Measurements from ENCODE around the gene DEFB131B.
A peak's percentile ranks its signal among the peaks of the same experiment; 100 is the strongest.
"Not testable (repeated sequence)": the region's sequence is repeated elsewhere in the genome, so short reads cannot be mapped to it uniquely, and the experiment has no call there.

DEFB131B gene

DNA sequence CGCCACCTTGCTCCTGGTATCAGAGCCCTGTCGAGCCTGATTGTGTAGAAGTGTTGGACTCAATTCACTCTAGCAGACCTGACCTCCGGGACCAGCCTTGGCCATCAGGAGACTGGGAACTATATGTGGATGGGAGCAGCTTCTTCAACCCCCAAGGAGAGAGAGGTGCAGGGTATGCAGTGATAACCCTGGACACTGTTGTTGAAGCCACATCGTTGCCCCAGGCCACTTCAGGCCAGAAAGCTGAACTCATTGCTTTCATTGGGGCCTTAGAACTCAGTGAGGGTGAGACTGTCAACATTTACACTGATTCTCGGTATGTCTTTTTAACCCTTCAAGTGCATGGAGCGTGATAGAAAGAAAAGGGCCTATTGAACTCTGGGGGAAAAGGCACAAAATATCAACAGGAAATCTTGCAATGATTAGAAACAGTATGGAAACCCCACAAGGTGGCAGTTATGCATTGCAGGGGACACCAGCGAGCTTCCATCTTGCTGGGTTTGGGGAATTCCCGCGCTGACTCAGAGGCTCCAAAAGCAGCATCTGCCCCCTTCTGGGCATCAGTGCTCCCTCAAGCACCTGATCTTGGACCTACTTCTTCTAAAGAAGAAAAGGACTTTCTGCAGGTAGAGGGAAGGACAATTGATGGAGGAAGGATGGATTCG is 33.2 kb downstream of the DEFB131B start:
- DNase-seq (ENCODE audit: low spot score) = not testable (repeated sequence)

DNA sequence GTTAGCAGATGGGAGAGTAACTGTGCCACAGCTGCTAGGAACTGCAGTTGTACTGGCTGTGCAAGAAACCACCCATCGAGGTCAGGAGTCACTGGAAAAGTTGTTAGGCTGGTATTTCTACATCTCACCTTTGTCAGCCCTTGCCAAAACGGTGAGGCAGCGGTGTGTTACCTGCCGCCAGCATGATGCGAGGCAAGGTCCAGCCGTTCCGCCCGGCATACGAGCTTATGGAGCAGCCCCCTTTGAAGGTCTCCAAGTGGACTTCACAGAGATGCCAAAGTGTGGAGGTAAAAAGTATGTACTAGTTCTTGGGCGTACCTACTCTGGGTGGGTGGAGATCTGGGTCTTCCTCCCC is 33.7 kb downstream of the DEFB131B start:
- not testable (repeated sequence) for DNase-seq (ENCODE audit: low spot score)

DNA sequence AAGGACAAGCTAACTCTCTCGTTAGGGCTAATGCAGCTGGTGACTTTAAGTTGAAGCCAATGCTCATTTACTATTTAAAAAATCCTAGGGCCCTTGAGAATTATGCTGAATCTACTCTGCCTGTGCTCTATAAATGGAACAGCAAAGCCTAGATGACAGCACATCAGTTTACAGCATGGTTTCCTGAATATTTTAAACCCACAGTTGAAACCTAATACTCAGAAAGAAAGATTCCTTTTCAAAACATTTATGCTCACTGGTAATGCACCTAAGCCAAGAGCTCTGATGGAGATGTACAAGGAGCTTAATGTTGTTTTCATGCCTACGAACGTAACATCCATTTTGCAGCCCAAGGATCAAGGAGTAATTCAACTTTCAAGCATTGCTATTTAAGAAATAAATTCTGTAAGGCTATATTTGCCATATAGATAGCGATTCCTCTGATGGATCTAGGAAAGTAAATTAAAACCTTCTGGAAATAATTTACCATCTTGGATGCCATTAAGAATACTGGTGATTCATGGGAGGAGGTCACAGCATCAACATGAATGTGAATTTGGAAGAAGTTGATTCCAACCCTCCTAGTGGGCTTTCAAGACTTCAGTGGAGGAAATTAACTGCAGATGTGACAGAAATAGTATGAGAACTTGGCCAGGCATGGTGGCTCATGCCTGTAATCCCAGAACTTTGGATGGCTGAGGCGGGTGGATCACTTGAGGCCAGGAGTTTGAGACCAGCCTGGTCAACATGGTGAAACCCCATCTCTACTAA is 35.7 kb downstream of the DEFB131B start:
- no peak for DNase-seq (ENCODE audit: low spot score)

DNA sequence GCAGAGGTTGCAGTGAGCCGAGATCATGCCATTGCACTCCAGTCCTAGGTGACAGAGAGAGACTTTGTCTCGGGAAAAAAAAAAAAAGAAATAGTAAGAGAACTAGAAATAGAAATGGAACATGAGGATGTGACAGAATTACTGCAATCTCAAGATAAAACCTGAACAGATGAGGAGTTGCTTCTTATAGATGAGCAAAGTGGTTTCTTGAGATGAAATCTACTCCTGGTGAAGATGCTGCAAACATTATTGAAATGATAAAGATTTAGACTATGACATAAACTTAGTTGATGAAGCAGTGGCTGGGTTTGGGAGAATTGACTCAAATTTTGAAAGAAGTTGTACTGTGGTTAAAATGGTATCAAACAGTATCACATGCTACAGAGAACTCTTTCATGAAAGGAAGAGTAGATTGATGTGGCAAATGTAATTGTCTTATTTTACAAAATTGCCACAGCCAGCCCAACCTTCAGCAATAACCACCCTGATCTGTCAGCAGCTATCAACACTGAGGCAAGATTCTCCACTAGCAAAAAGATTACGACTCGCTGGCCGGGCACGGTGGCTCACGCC is 36.5 kb downstream of the DEFB131B start:
- no peak for DNase-seq (ENCODE audit: low spot score)

DNA sequence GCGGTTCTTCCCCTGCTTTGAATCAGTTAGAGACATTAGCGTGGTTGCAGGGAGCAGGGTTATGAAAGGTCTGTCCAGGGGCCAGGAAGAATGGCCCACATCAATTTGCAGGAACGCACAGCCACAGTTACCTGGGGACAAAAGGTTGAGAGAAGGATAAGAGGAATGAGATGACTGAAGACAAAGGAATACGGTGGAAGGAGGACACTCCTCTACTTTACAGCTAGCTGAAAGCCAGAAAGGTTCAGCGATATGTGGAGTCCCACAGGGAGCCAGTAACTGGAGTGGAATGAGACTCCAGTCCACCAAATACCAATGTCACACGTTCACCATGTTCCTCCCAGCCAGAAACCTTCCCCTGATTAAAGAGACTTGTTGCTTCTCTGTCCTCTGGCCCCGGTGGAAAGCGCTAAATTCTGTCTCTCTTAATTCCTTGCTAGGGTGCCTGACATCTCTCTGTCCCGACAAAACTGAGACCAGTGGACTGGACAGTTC is 39.4 kb downstream of the DEFB131B start:
- DNase-seq (ENCODE audit: low spot score) = no peak

DNA sequence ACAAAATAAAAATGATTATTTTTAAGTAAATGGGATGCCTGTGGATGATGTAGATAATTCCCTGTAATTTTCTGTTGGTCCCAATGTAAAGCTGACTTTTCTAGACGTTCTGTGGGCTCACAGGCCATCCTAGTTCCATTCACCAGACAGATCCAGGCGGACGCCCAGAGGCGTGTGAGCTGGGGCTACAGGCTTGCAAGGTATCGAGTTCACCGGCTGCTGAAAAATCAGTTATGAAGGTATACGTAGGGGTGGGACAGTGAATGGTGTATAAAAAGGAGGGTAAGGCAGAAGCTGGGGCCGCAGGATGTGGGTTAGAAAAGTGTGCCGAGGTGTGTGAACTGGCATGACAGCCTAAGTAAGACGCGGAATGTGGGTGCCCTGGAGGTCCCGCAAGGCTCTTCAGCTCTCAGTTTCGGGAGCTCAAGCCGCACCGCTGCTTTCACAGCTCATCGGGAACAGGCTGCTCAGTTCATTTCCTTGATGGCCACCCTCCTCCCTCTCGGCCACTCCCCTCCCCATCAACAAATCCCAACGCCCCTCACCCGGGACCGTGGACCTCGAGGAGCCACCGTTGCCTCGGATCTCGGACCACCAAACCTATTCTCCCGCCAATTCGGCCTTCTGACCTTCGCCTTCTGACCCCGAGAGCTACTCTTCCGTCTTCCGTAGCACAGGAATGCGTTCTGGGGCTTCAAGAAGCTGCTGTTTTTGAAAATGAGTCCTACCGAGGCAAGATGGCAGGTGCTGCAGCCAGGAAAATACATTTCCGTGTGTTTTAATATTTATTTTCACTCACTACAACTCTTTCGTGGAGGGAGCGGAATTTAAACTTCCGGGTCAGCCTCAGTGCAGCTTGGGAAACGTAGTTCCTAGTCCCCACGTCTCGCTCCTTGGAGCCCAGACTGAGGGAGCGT is 49.8 kb downstream of the DEFB131B start, which contains the start of gene XNDC1N:
XNDC1N (minus strand) TSS at position 775 of the 917 bp plus-strand sequence. CDS start 5,241 bp downstream, outside the sequence.
- DNase-seq (ENCODE audit: low spot score) = peak; percentile 88

DNA sequence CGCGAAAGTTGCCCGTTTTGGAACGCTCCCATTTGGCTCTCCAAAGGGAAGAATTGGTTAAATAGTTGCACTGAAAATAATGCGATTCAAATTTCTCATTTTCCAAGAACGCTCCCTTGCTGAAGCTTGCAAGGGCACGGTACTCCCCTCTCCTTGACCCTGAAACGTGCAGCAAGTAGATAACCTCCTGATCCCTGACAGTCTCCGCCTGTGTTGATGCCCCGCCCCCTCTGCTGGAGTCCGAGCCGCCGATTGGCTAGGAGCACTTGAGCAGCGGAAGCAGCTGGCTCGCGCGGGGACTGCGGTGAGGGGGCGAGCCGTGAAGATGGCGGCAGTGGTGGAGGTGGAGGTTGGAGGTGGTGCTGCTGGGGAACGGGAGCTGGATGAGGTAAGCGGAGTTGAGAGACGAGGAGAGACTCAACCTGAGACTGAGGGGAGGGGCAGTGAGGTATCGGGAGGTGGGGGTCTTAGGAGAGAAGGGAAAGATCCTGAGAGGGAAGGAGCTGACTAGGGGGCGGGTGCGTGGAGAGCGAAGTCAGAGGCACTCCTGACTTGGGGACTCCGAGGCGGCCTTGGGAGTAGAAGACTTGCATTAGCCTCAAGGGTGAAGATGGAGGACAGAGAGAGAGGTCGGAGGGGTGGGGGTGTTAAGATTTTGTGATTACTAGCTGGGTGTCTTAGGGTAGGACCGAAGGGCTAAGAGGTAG is 50.6 kb downstream of the DEFB131B start, which contains the start of gene RNF121:
RNF121 (plus strand) TSS at position 310 of the 707 bp plus-strand sequence; CDS start at position 326, 16 bp downstream.
- peak; percentile 96 for DNase-seq (ENCODE audit: low spot score)

DNA sequence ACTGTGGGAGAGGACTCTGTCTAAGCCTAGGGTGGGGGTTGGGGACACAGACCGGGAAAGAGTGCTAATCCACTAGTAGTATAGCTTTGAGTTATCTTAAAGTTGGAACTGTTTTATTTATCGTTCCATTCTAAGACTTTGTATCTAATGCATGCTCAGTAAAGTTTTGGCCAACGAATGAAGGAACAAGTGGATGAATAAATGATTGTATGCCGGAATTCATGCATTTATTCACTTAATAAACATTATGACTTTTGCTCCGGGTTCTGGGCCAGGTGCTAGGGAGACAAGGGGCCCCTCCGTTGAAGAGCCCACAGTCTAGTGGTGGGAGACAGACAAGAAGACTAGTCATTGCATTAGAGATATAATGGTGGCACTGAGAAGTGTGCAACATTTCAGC is 51.2 kb downstream of the DEFB131B start:
- no peak for DNase-seq (ENCODE audit: low spot score)

DNA sequence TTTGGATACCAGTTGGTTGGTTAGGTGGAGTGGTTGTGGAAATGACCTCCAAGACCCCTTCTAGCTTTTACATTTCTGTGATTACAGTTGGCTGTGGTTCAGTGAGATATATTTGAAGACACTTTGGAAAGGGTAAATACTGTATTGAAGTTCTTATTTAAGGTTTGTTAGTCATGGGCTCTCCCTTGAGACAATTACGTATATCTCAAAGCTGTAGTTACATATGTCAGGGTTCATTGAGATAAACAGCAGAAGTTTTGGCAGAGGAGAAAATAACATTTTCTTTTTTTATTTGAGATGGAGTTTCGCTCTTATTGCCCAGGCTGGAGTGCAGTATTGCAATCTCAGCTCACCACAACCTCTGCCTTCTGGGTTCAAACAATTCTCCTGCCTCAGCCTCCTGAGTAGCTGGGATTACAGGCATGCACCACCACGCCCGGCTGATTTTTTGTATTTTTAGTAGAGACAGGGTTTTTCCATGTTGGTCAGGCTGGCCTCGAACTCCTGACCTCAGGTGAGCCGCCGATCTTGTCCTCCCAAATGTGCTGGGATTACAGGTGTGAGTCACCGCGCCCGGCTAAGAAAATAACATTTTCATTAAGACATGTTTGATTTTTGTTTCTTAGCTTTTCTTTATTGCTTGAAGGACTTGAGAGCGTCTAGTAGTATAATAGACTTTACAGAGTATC is 52.4 kb downstream of the DEFB131B start:
- no peak for DNase-seq (ENCODE audit: low spot score)

DNA sequence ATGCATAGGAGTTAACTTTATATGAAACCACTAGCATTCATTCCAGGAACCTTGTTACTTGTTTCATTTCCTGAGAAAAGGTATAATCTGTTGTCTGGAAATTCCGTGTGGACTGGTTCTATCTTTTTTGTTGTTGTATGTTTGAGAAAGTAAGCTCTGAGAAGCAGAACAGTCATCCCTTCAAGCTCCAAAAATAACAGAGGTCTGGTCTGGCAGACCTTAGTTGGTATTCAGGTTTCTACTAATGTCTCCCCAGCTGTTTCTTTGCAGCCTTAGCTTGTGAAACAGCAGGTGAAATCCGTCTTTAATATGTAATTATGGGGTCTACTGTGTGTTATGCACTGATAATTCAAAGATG is 53.0 kb downstream of the DEFB131B start:
- no peak for DNase-seq (ENCODE audit: low spot score)

DNA sequence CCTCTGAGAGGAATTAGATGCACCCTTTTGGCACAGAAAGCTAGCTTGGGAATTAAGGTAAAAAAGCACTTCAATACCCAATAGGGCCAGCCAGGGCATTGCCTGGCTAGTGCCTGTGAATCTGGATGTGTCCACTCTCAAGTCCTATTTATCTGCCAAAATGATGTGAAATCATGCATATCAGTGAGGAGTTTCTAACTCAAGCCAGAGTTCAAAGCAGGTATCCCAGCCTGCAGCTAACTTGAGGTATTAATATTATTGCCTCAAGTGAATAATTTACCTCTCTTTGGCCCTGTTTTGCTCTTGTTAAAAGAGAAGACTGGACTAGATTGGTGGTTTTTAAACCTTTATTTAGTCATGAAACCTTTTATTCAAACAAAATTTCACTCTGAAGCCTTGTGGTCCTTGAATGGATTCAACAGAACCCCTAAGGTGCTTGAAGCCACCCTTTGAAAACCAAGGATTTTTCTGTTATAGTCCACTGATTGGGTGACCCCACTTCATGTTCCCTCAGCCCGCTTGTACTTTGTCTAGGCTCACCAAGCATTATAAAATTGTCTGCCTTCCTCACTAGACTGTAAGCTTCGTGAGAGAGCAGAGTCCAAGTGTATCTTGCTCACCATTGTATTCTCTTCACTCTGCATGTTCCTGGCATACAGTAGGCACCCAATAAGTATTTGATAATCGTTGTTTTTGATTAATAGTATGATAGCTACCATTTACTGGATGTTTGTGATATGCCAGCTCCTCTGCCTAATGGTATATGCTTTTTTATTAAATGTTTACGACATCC is 55.1 kb downstream of the DEFB131B start:
- DNase-seq (ENCODE audit: low spot score) = no peak
